HEK293T (cell line): ENCODE measurements around the gene PCP4.

ENCODE experiments used
- ARNT ChIP-seq: fragments of 450-650 bp; IDR thresholded peaks from 2 replicates; pipeline ENCODE4 v1.6.1; 2017; ENCODE audit warnings: mild to moderate bottlenecking
- FOXM1 ChIP-seq: fragments of 450-650 bp; IDR thresholded peaks from 2 replicates; pipeline ENCODE4 v1.6.1; 2017; ENCODE audit warnings: mild to moderate bottlenecking, borderline replicate concordance
- LEF1 ChIP-seq: fragments of 450-650 bp; IDR thresholded peaks from 2 replicates; pipeline ENCODE4 v1.6.1; 2017; ENCODE audit warnings: mild to moderate bottlenecking, borderline replicate concordance
- PKNOX1 ChIP-seq: fragments of 450-650 bp; IDR thresholded peaks from 2 replicates; pipeline ENCODE4 v1.6.1; 2016
- SP1 ChIP-seq: fragments of 450-650 bp; IDR thresholded peaks from 2 replicates; pipeline ENCODE4 v1.6.1; 2017

DNA sequence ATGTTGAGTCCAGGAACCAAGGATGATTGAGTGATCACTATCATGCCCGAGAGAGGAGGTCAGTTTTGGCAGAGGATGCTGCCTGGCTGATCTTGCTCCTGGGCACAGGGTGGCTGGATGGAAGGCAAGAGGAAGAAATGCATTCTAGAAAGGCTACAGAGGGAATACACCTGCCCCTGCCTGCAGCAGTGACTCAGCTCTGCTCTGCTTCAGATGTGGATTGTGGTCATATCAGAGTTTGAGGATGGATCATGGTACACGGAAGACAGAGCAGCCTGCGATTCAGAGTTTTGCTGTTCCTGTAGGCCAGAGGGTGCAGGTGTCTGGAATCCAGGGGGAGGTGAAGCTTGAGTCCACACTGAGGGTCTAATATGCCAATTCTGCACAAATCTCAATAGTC, 37.2 kb downstream of the PCP4 start:
- no peak for TF ChIP-seq FOXM1
- TF ChIP-seq SP1 = no peak
- no peak for TF ChIP-seq PKNOX1
- TF ChIP-seq ARNT = no peak
- no peak for TF ChIP-seq LEF1
